ENCODE data around the gene RIC3.
A peak's percentile ranks its signal among the peaks of the same experiment; 100 is the strongest.

The RIC3 gene

GRCh38 chr11:8209208-8209807 is 40.5 kb upstream of the RIC3 start:
- Histone ChIP-seq H3K27ac (ENCODE audit: low read depth, low read length) (no peak overlapping the region), H3K4me1 (ENCODE audit: control insufficient read depth, low read depth, low read length) (no peaks in the 10 kb centered on the region), H4K8ac (ENCODE audit: low read depth, low read length) (no peak overlapping the region), H3K27me3 (ENCODE audit: insufficient read depth, low read length, poor library complexity) (no peaks in the 10 kb centered on the region), H3K79me1 (ENCODE audit: low read length) (no peaks in the 10 kb centered on the region), H2AK5ac (ENCODE audit: low read length) (no peak overlapping the region), H2BK120ac (ENCODE audit: low read depth, low read length) (no peak overlapping the region), H2BK5ac (ENCODE audit: low read length) (no peak overlapping the region), H3K9ac (ENCODE audit: low read length) (no peak overlapping the region), H3K4me2 (ENCODE audit: low read length) (no peak overlapping the region), H4K5ac (ENCODE audit: low read length) (no peak overlapping the region), H3K18ac (ENCODE audit: low read length) (no peak overlapping the region), H3K56ac (ENCODE audit: low read length) (no peak overlapping the region), H3K23ac (ENCODE audit: low read length) (no peak overlapping the region), H3K4me3 (ENCODE audit: low read length) (no peak overlapping the region), H2BK15ac (replicated peaks; ENCODE audit: low read depth) (no peak overlapping the region), H3K36me3 (ENCODE audit: control insufficient read depth, insufficient read depth, low read length) (no peaks in the 10 kb centered on the region), H3K4ac (ENCODE audit: low read depth, low read length) (no peak overlapping the region), H3K79me2 (ENCODE audit: control insufficient read depth, insufficient read depth, low read length) (no peaks in the 10 kb centered on the region)
- no CpG with 5 or more reads among the region's 4 CpGs for WGBS (ENCODE audit: extremely low coverage, insufficient coverage, low lambda C conversion rate)
- DNase-seq, result peak; percentile 63

GRCh38 chr11:8207080-8208000 is 38.5 kb upstream of the RIC3 start:
- no peak overlapping the region for H3K56ac ChIP-seq (ENCODE audit: low read length)
- no peak overlapping the region for H2BK15ac ChIP-seq (replicated peaks; ENCODE audit: low read depth)
- no peak overlapping the region for H3K4me3 ChIP-seq (ENCODE audit: low read length)
- no peaks in the 10 kb centered on the region for H3K4me1 ChIP-seq (ENCODE audit: control insufficient read depth, low read depth, low read length)
- H4K5ac ChIP-seq (ENCODE audit: low read length), result no peak overlapping the region
- H2AK5ac ChIP-seq (ENCODE audit: low read length), result no peak overlapping the region
- H3K79me2 ChIP-seq (ENCODE audit: control insufficient read depth, insufficient read depth, low read length), result no peaks in the 10 kb centered on the region
- no peaks in the 10 kb centered on the region for H3K79me1 ChIP-seq (ENCODE audit: low read length)
- no peak overlapping the region for H3K4ac ChIP-seq (ENCODE audit: low read depth, low read length)
- no peak overlapping the region for H3K18ac ChIP-seq (ENCODE audit: low read length)
- no peak overlapping the region for H3K27ac ChIP-seq (ENCODE audit: low read depth, low read length)
- no peak overlapping the region for H3K9ac ChIP-seq (ENCODE audit: low read length)
- no peak overlapping the region for H3K4me2 ChIP-seq (ENCODE audit: low read length)
- WGBS (ENCODE audit: extremely low coverage, insufficient coverage, low lambda C conversion rate), result no CpG with 5 or more reads among the region's 20 CpGs
- no peaks in the 10 kb centered on the region for H3K36me3 ChIP-seq (ENCODE audit: control insufficient read depth, insufficient read depth, low read length)
- H3K27me3 ChIP-seq (ENCODE audit: insufficient read depth, low read length, poor library complexity), result no peaks in the 10 kb centered on the region
- DNase-seq, result peak; percentile 30
- no peak overlapping the region for H4K8ac ChIP-seq (ENCODE audit: low read depth, low read length)
- H2BK120ac ChIP-seq (ENCODE audit: low read depth, low read length), result no peak overlapping the region
- H2BK5ac ChIP-seq (ENCODE audit: low read length), result no peak overlapping the region
- no peak overlapping the region for H3K23ac ChIP-seq (ENCODE audit: low read length)

GRCh38 chr11:8206251-8207079 is 37.6 kb upstream of the RIC3 start:
- Histone ChIP-seq H3K4me2 (ENCODE audit: low read length) (no peak overlapping the region), H4K5ac (ENCODE audit: low read length) (no peak overlapping the region), H3K27me3 (ENCODE audit: insufficient read depth, low read length, poor library complexity) (no peaks in the 10 kb centered on the region), H3K79me1 (ENCODE audit: low read length) (no peaks in the 10 kb centered on the region), H2AK5ac (ENCODE audit: low read length) (no peak overlapping the region), H3K27ac (ENCODE audit: low read depth, low read length) (no peak overlapping the region), H3K23ac (ENCODE audit: low read length) (no peak overlapping the region), H3K4me3 (ENCODE audit: low read length) (no peak overlapping the region), H3K4me1 (ENCODE audit: control insufficient read depth, low read depth, low read length) (no peaks in the 10 kb centered on the region), H3K18ac (ENCODE audit: low read length) (no peak overlapping the region), H3K56ac (ENCODE audit: low read length) (no peak overlapping the region), H2BK5ac (ENCODE audit: low read length) (no peak overlapping the region), H3K9ac (ENCODE audit: low read length) (no peak overlapping the region), H2BK120ac (ENCODE audit: low read depth, low read length) (no peak overlapping the region), H4K8ac (ENCODE audit: low read depth, low read length) (no peak overlapping the region), H3K36me3 (ENCODE audit: control insufficient read depth, insufficient read depth, low read length) (no peaks in the 10 kb centered on the region), H3K4ac (ENCODE audit: low read depth, low read length) (no peak overlapping the region), H3K79me2 (ENCODE audit: control insufficient read depth, insufficient read depth, low read length) (no peaks in the 10 kb centered on the region), H2BK15ac (replicated peaks; ENCODE audit: low read depth) (no peak overlapping the region)
- no peak for DNase-seq
- WGBS (ENCODE audit: extremely low coverage, insufficient coverage, low lambda C conversion rate), result no CpG with 5 or more reads among the region's 31 CpGs

- Histone ChIP-seq H4K8ac (ENCODE audit: low read depth, low read length) (no peak overlapping the region), H2AK5ac (ENCODE audit: low read length) (no peak overlapping the region), H3K27ac (ENCODE audit: low read depth, low read length) (no peak overlapping the region), H3K79me1 (ENCODE audit: low read length) (no peaks in the 10 kb centered on the region), H3K4me1 (ENCODE audit: control insufficient read depth, low read depth, low read length) (no peaks in the 10 kb centered on the region), H3K27me3 (ENCODE audit: insufficient read depth, low read length, poor library complexity) (no peaks in the 10 kb centered on the region), H3K4me3 (ENCODE audit: low read length) (no peak overlapping the region), H3K23ac (ENCODE audit: low read length) (no peak overlapping the region), H3K4me2 (ENCODE audit: low read length) (no peak overlapping the region), H3K36me3 (ENCODE audit: control insufficient read depth, insufficient read depth, low read length) (no peaks in the 10 kb centered on the region), H4K5ac (ENCODE audit: low read length) (no peak overlapping the region), H3K4ac (ENCODE audit: low read depth, low read length) (no peak overlapping the region), H3K56ac (ENCODE audit: low read length) (no peak overlapping the region), H2BK15ac (replicated peaks; ENCODE audit: low read depth) (no peak overlapping the region), H3K18ac (ENCODE audit: low read length) (no peak overlapping the region), H3K79me2 (ENCODE audit: control insufficient read depth, insufficient read depth, low read length) (no peaks in the 10 kb centered on the region), H2BK5ac (ENCODE audit: low read length) (no peak overlapping the region), H2BK120ac (ENCODE audit: low read depth, low read length) (no peak overlapping the region), H3K9ac (ENCODE audit: low read length) (no peak overlapping the region)
- DNase-seq, result no peak
- WGBS (ENCODE audit: extremely low coverage, insufficient coverage, low lambda C conversion rate), result no CpG with 5 or more reads among the region's 8 CpGs
Observed at GRCh38 chr11:8205566-8205965, 36.7 kb upstream of the RIC3 start.

- no peak overlapping the region for H2BK5ac ChIP-seq (ENCODE audit: low read length)
- no peak overlapping the region for H4K5ac ChIP-seq (ENCODE audit: low read length)
- H3K4ac ChIP-seq (ENCODE audit: low read depth, low read length), result no peak overlapping the region
- H3K36me3 ChIP-seq (ENCODE audit: control insufficient read depth, insufficient read depth, low read length), result no peaks in the 10 kb centered on the region
- WGBS (ENCODE audit: extremely low coverage, insufficient coverage, low lambda C conversion rate), result no CpG with 5 or more reads among the region's 5 CpGs
- H4K8ac ChIP-seq (ENCODE audit: low read depth, low read length), result no peak overlapping the region
- no peak overlapping the region for H2BK120ac ChIP-seq (ENCODE audit: low read depth, low read length)
- DNase-seq, result no peak
- H3K56ac ChIP-seq (ENCODE audit: low read length), result no peak overlapping the region
- H3K9ac ChIP-seq (ENCODE audit: low read length), result no peak overlapping the region
- H3K4me1 ChIP-seq (ENCODE audit: control insufficient read depth, low read depth, low read length), result no peaks in the 10 kb centered on the region
- no peak overlapping the region for H3K23ac ChIP-seq (ENCODE audit: low read length)
- H3K4me3 ChIP-seq (ENCODE audit: low read length), result no peak overlapping the region
- no peak overlapping the region for H3K27ac ChIP-seq (ENCODE audit: low read depth, low read length)
- H3K79me2 ChIP-seq (ENCODE audit: control insufficient read depth, insufficient read depth, low read length), result no peaks in the 10 kb centered on the region
- no peak overlapping the region for H2BK15ac ChIP-seq (replicated peaks; ENCODE audit: low read depth)
- H3K4me2 ChIP-seq (ENCODE audit: low read length), result no peak overlapping the region
- H3K18ac ChIP-seq (ENCODE audit: low read length), result no peak overlapping the region
- H3K79me1 ChIP-seq (ENCODE audit: low read length), result no peaks in the 10 kb centered on the region
- H3K27me3 ChIP-seq (ENCODE audit: insufficient read depth, low read length, poor library complexity), result no peaks in the 10 kb centered on the region
- no peak overlapping the region for H2AK5ac ChIP-seq (ENCODE audit: low read length)
Observed at GRCh38 chr11:8204596-8204995, 35.8 kb upstream of the RIC3 start.

Data from mesendoderm (in vitro differentiated cells).